HG03025 (cell line): ENCODE measurements around the gene SAC3D1.
A peak's percentile ranks its signal among the peaks of the same experiment; 100 is the strongest.
"Not testable (repeated sequence)": the region's sequence is repeated elsewhere in the genome, so short reads cannot be mapped to it uniquely, and the experiment has no call there.

ENCODE experiments used
- ATAC-seq: cut with Tn5 transposase; IDR thresholded peaks from one replicate; pipeline ENCODE4 v1.9.1; 2021; ENCODE audit warnings: mild to moderate bottlenecking, moderate library complexity; ENCODE audit not compliant: unreplicated experiment, low FRiP score

Gene SAC3D1

GRCh38 chr11:65021509-65021908, 19.5 kb upstream of the SAC3D1 start:
- ATAC-seq = no peak

- not testable (repeated sequence) for ATAC-seq
These were observed 17.5 kb upstream of the SAC3D1 start for GRCh38 chr11:65023502-65023901.

GRCh38 chr11:65026810-65027209, 14.2 kb upstream of the SAC3D1 start:
- no peak for ATAC-seq

- ATAC-seq = peak; percentile 84
These were observed 13.6 kb upstream of the SAC3D1 start, which contains the start of gene SNX15 for GRCh38 chr11:65027213-65028067. Gene SNX15 (plus strand): TSS chr11:65027439. CDS start chr11:65027538, 99 bp downstream.

- no peak for ATAC-seq
These were observed 8.8 kb upstream of the SAC3D1 start for GRCh38 chr11:65032216-65032615.

GRCh38 chr11:65034423-65034822, 6.6 kb upstream of the SAC3D1 start:
- no peak for ATAC-seq

GRCh38 chr11:65035579-65035978, 5.4 kb upstream of the SAC3D1 start:
- ATAC-seq = no peak

GRCh38 chr11:65036931-65037330, 4.1 kb upstream of the SAC3D1 start:
- no peak for ATAC-seq

GRCh38 chr11:65040520-65040846, 527 bp upstream of the SAC3D1 start:
- no peak for ATAC-seq

GRCh38 chr11:65042891-65043290, 1.9 kb downstream of the SAC3D1 start:
- ATAC-seq = no peak

- no peak for ATAC-seq
These were observed 3.0 kb downstream of the SAC3D1 start for GRCh38 chr11:65043881-65044501.

- no peak for ATAC-seq
These were observed 4.1 kb downstream of the SAC3D1 start for GRCh38 chr11:65045061-65045460.

GRCh38 chr11:65045728-65046127, 4.7 kb downstream of the SAC3D1 start:
- ATAC-seq = no peak

- ATAC-seq = no peak
These were observed 6.8 kb downstream of the SAC3D1 start for GRCh38 chr11:65047581-65048422.

GRCh38 chr11:65051398-65051858, 10.4 kb downstream of the SAC3D1 start:
- no peak for ATAC-seq

- no peak for ATAC-seq
These were observed 13.0 kb downstream of the SAC3D1 start for GRCh38 chr11:65053827-65054508.

- no peak for ATAC-seq
These were observed 14.5 kb downstream of the SAC3D1 start for GRCh38 chr11:65055538-65055937.

- no peak for ATAC-seq
These were observed 16.0 kb downstream of the SAC3D1 start for GRCh38 chr11:65056999-65057398.

GRCh38 chr11:65057526-65057925, 16.5 kb downstream of the SAC3D1 start:
- ATAC-seq = no peak

GRCh38 chr11:65058012-65058411, 17.0 kb downstream of the SAC3D1 start:
- no peak for ATAC-seq
